ENCODE measurements around the gene B3GALT6.

B3GALT6 gene

GRCh38 chr1:1218524-1219200, 13.4 kb upstream of the B3GALT6 start:
- H4K8ac ChIP-seq (ENCODE audit: low read depth, low read length) = no peak overlapping the region
- H2BK5ac ChIP-seq (ENCODE audit: low read depth, low read length, poor library complexity) = no peak overlapping the region
- no peak overlapping the region for H2BK120ac ChIP-seq (ENCODE audit: insufficient read depth, low read length, poor library complexity)
- no peak for DNase-seq
- H3K9ac ChIP-seq (ENCODE audit: low read length) = no peak overlapping the region
- no peaks in the 10 kb centered on the region for H3K27me3 ChIP-seq (ENCODE audit: insufficient read depth, low read length)
- no peak overlapping the region for H3K4me2 ChIP-seq (ENCODE audit: low read length)
- no peaks in the 10 kb centered on the region for H3K4me1 ChIP-seq (ENCODE audit: control insufficient read depth in 1 of 2, insufficient read depth in 2 of 2, low read length in 2 of 2)
- H4K12ac ChIP-seq (ENCODE audit: low read depth, low read length) = no peak overlapping the region
- no CpG with 5 or more reads among the region's 36 CpGs for WGBS (ENCODE audit: extremely low coverage, insufficient coverage, insufficient read length)
- H3K27ac ChIP-seq (ENCODE audit: low read depth, low read length) = no peak overlapping the region
- no peak overlapping the region for H2BK12ac ChIP-seq (ENCODE audit: low read length)
- H2AK5ac ChIP-seq (ENCODE audit: low read length) = no peak overlapping the region
- H3K4ac ChIP-seq (ENCODE audit: low read depth, low read length) = no peak overlapping the region
- peaks cover 3% of the 10 kb centered on the region for H3K9me3 ChIP-seq (ENCODE audit: insufficient read depth, low read depth, low read length)
- H3K18ac ChIP-seq (ENCODE audit: low read length) = no peak overlapping the region
- H4K91ac ChIP-seq (ENCODE audit: low read depth, low read length) = no peak overlapping the region
- no peak overlapping the region for H3K4me3 ChIP-seq (ENCODE audit: low read depth, low read length)
- no peak overlapping the region for H2AFZ ChIP-seq (ENCODE audit: insufficient read depth, low read length, poor library complexity)
- no peak overlapping the region for H3K23ac ChIP-seq (ENCODE audit: low read length)
- no peaks in the 10 kb centered on the region for H3K79me2 ChIP-seq (ENCODE audit: control insufficient read depth, insufficient read depth, low read length, poor library complexity)
- no peaks in the 10 kb centered on the region for H3K79me1 ChIP-seq (ENCODE audit: low read length)
- no peak overlapping the region for H3K14ac ChIP-seq (ENCODE audit: low read length)
- H3K36me3 ChIP-seq (ENCODE audit: control insufficient read depth in 1 of 2, insufficient read depth in 2 of 2, low read length in 2 of 2) = peaks cover 76 to 81% of the 10 kb centered on the region in 2 experiments

- Histone ChIP-seq H2AFZ (ENCODE audit: insufficient read depth, low read length, poor library complexity) (no peak overlapping the region), H3K27me3 (ENCODE audit: insufficient read depth, low read length) (no peaks in the 10 kb centered on the region), H3K14ac (ENCODE audit: low read length) (no peak overlapping the region), H2AK5ac (ENCODE audit: low read length) (no peak overlapping the region), H2BK120ac (ENCODE audit: insufficient read depth, low read length, poor library complexity) (no peak overlapping the region), H3K18ac (ENCODE audit: low read length) (no peak overlapping the region), H3K4me3 (ENCODE audit: low read depth, low read length) (no peak overlapping the region), H3K9me3 (ENCODE audit: insufficient read depth, low read depth, low read length) (peaks cover 3% of the 10 kb centered on the region), H3K27ac (ENCODE audit: low read depth, low read length) (no peak overlapping the region), H2BK12ac (ENCODE audit: low read length) (no peak overlapping the region), H4K91ac (ENCODE audit: low read depth, low read length) (no peak overlapping the region), H2BK5ac (ENCODE audit: low read depth, low read length, poor library complexity) (no peak overlapping the region), H3K79me2 (ENCODE audit: control insufficient read depth, insufficient read depth, low read length, poor library complexity) (no peaks in the 10 kb centered on the region), H3K23ac (ENCODE audit: low read length) (no peak overlapping the region), H4K8ac (ENCODE audit: low read depth, low read length) (no peak overlapping the region), H3K79me1 (ENCODE audit: low read length) (no peaks in the 10 kb centered on the region), H4K12ac (ENCODE audit: low read depth, low read length) (no peak overlapping the region), H3K4me2 (ENCODE audit: low read length) (no peak overlapping the region), H3K4me1 (ENCODE audit: control insufficient read depth in 1 of 2, insufficient read depth in 2 of 2, low read length in 2 of 2) (no peaks in the 10 kb centered on the region), H3K4ac (ENCODE audit: low read depth, low read length) (no peak overlapping the region), H3K36me3 (ENCODE audit: control insufficient read depth in 1 of 2, insufficient read depth in 2 of 2, low read length in 2 of 2) (peaks cover 80 to 85% of the 10 kb centered on the region in 2 experiments), H3K9ac (ENCODE audit: low read length) (no peak overlapping the region)
- WGBS (ENCODE audit: extremely low coverage, insufficient coverage, insufficient read length) = no CpG with 5 or more reads among the region's 20 CpGs
- no peak for DNase-seq
Observed at GRCh38 chr1:1219341-1219740, 12.7 kb upstream of the B3GALT6 start.

GRCh38 chr1:1220197-1220596, 11.8 kb upstream of the B3GALT6 start:
- Histone ChIP-seq H3K4ac (ENCODE audit: low read depth, low read length) (no peak overlapping the region), H3K9me3 (ENCODE audit: insufficient read depth, low read depth, low read length) (peaks cover 3% of the 10 kb centered on the region), H3K4me3 (ENCODE audit: low read depth, low read length) (no peak overlapping the region), H3K9ac (ENCODE audit: low read length) (no peak overlapping the region), H3K4me2 (ENCODE audit: low read length) (no peak overlapping the region), H3K79me2 (ENCODE audit: control insufficient read depth, insufficient read depth, low read length, poor library complexity) (no peaks in the 10 kb centered on the region), H3K79me1 (ENCODE audit: low read length) (no peaks in the 10 kb centered on the region), H2BK12ac (ENCODE audit: low read length) (no peak overlapping the region), H3K14ac (ENCODE audit: low read length) (no peak overlapping the region), H3K27ac (ENCODE audit: low read depth, low read length) (no peak overlapping the region), H2BK120ac (ENCODE audit: insufficient read depth, low read length, poor library complexity) (no peak overlapping the region), H2AK5ac (ENCODE audit: low read length) (no peak overlapping the region), H4K91ac (ENCODE audit: low read depth, low read length) (no peak overlapping the region), H3K27me3 (ENCODE audit: insufficient read depth, low read length) (no peaks in the 10 kb centered on the region), H3K36me3 (ENCODE audit: control insufficient read depth in 1 of 2, insufficient read depth in 2 of 2, low read length in 2 of 2) (peaks cover 84 to 93% of the 10 kb centered on the region in 2 experiments), H3K4me1 (ENCODE audit: control insufficient read depth in 1 of 2, insufficient read depth in 2 of 2, low read length in 2 of 2) (no peaks in the 10 kb centered on the region), H3K23ac (ENCODE audit: low read length) (no peak overlapping the region), H4K12ac (ENCODE audit: low read depth, low read length) (no peak overlapping the region), H3K18ac (ENCODE audit: low read length) (no peak overlapping the region), H4K8ac (ENCODE audit: low read depth, low read length) (no peak overlapping the region), H2BK5ac (ENCODE audit: low read depth, low read length, poor library complexity) (no peak overlapping the region), H2AFZ (ENCODE audit: insufficient read depth, low read length, poor library complexity) (no peak overlapping the region)
- DNase-seq = no peak
- WGBS (ENCODE audit: extremely low coverage, insufficient coverage, insufficient read length) = no CpG with 5 or more reads among the region's 24 CpGs

GRCh38 chr1:1221887-1222574, 10.0 kb upstream of the B3GALT6 start:
- no peak overlapping the region for H4K8ac ChIP-seq (ENCODE audit: low read depth, low read length)
- peaks cover 89 to 94% of the 10 kb centered on the region in 2 experiments for H3K36me3 ChIP-seq (ENCODE audit: control insufficient read depth in 1 of 2, insufficient read depth in 2 of 2, low read length in 2 of 2)
- H3K14ac ChIP-seq (ENCODE audit: low read length) = no peak overlapping the region
- H3K4me2 ChIP-seq (ENCODE audit: low read length) = no peak overlapping the region
- H2BK5ac ChIP-seq (ENCODE audit: low read depth, low read length, poor library complexity) = no peak overlapping the region
- H3K18ac ChIP-seq (ENCODE audit: low read length) = no peak overlapping the region
- H3K4me1 ChIP-seq (ENCODE audit: control insufficient read depth in 1 of 2, insufficient read depth in 2 of 2, low read length in 2 of 2) = no peaks in the 10 kb centered on the region
- H2BK120ac ChIP-seq (ENCODE audit: insufficient read depth, low read length, poor library complexity) = no peak overlapping the region
- no peak for DNase-seq
- WGBS (ENCODE audit: extremely low coverage, insufficient coverage, insufficient read length) = no CpG with 5 or more reads among the region's 30 CpGs
- H4K91ac ChIP-seq (ENCODE audit: low read depth, low read length) = no peak overlapping the region
- H3K27ac ChIP-seq (ENCODE audit: low read depth, low read length) = no peak overlapping the region
- no peak overlapping the region for H3K23ac ChIP-seq (ENCODE audit: low read length)
- no peak overlapping the region for H2AK5ac ChIP-seq (ENCODE audit: low read length)
- H3K9me3 ChIP-seq (ENCODE audit: insufficient read depth, low read depth, low read length) = peaks cover 4% of the 10 kb centered on the region
- H3K9ac ChIP-seq (ENCODE audit: low read length) = no peak overlapping the region
- no peaks in the 10 kb centered on the region for H3K79me2 ChIP-seq (ENCODE audit: control insufficient read depth, insufficient read depth, low read length, poor library complexity)
- H3K4me3 ChIP-seq (ENCODE audit: low read depth, low read length) = no peak overlapping the region
- H2AFZ ChIP-seq (ENCODE audit: insufficient read depth, low read length, poor library complexity) = no peak overlapping the region
- no peak overlapping the region for H2BK12ac ChIP-seq (ENCODE audit: low read length)
- no peaks in the 10 kb centered on the region for H3K27me3 ChIP-seq (ENCODE audit: insufficient read depth, low read length)
- no peaks in the 10 kb centered on the region for H3K79me1 ChIP-seq (ENCODE audit: low read length)
- H4K12ac ChIP-seq (ENCODE audit: low read depth, low read length) = no peak overlapping the region
- no peak overlapping the region for H3K4ac ChIP-seq (ENCODE audit: low read depth, low read length)

Measured in trophoblast cell (in vitro differentiated cells and primary cell).